OCI-LY1 (cell line): Measurements from ENCODE around the gene SCAMP2.

Experiments used
- H2AFZ ChIP-seq: fragments of 200-600 bp; sonication (generic), shearing (Covaris generic); 2 replicates; pipeline ENCODE4 v1.6.0; 2014; ENCODE audit warnings: antibody characterized with exemption, mild to moderate bottlenecking, low read length
- H3F3A ChIP-seq: fragments of 200-600 bp; sonication (generic), shearing (Covaris generic); 2 replicates; pipeline ENCODE4 v1.6.0; 2014; ENCODE audit warnings: mild to moderate bottlenecking, antibody characterized with exemption, low read length, moderate library complexity; ENCODE audit not compliant: insufficient read depth
- H3K27ac ChIP-seq: fragments of 200-600 bp; sonication (generic); 2 replicates; pipeline ENCODE4 v1.5.1; 2014; ENCODE audit warnings: low read length, mixed run types, mild to moderate bottlenecking, low read depth; ENCODE audit not compliant: poor library complexity, severe bottlenecking
- H3K27me3 ChIP-seq: fragments of 200-600 bp; sonication (generic); 2 replicates; pipeline ENCODE4 v1.6.0; 2014; ENCODE audit warnings: antibody characterized with exemption, mild to moderate bottlenecking, low read length, moderate library complexity; ENCODE audit not compliant: insufficient read depth
- H3K36me3 ChIP-seq: fragments of 200-600 bp; sonication (generic); 2 replicates; pipeline ENCODE4 v1.6.1; 2014; ENCODE audit warnings: mild to moderate bottlenecking, antibody characterized with exemption, low read length, moderate library complexity, mixed read lengths; ENCODE audit not compliant: insufficient read depth
- H3K4me1 ChIP-seq: fragments of 200-600 bp; sonication (generic); 2 replicates; pipeline ENCODE4 v1.5.1; 2014; ENCODE audit warnings: mild to moderate bottlenecking, low read length, moderate library complexity; ENCODE audit not compliant: insufficient read depth, severe bottlenecking
- H3K4me2 ChIP-seq: fragments of 200-600 bp; sonication (generic), shearing (Covaris generic); 2 replicates; pipeline ENCODE4 v1.6.1; 2014; ENCODE audit warnings: low read length
- H3K4me3 ChIP-seq: fragments of 200-600 bp; sonication (generic); 2 replicates; pipeline ENCODE4 v1.5.1; 2014; ENCODE audit warnings: low read length, low read depth, mild to moderate bottlenecking, mixed read lengths; ENCODE audit not compliant: poor library complexity, severe bottlenecking
- H3K79me2 ChIP-seq: fragments of 200-600 bp; shearing (Covaris generic); 2 replicates; pipeline ENCODE4 v1.6.1; 2016; ENCODE audit warnings: mixed run types, low read length, mixed read lengths; ENCODE audit not compliant: insufficient read depth
- H3K9ac ChIP-seq: fragments of 200-600 bp; sonication (generic), shearing (Covaris generic); 2 replicates; pipeline ENCODE4 v1.6.1; 2014; ENCODE audit warnings: mild to moderate bottlenecking, low read length, mixed read lengths
- H3K9me2 ChIP-seq: fragments of 200-600 bp; sonication (generic), shearing (Covaris generic); 2 replicates; pipeline ENCODE4 v1.6.1; 2014; ENCODE audit warnings: low read depth, mild to moderate bottlenecking, low read length, mixed read lengths
- H3K9me3 ChIP-seq: fragments of 200-600 bp; shearing (Covaris generic); 2 replicates; pipeline ENCODE4 v1.6.1; 2014; ENCODE audit warnings: low read length, mixed read lengths
- H4K20me1 ChIP-seq: fragments of 200-600 bp; sonication (generic), shearing (Covaris generic); 2 replicates; pipeline ENCODE4 v1.6.0; 2016; ENCODE audit warnings: mild to moderate bottlenecking, low read length; ENCODE audit not compliant: insufficient read depth
- CTCF ChIP-seq: fragments of 200-600 bp; sonication (generic), shearing (Covaris generic); IDR thresholded peaks from 2 replicates; pipeline ENCODE4 v1.5.1; 2017; ENCODE audit warnings: mild to moderate bottlenecking, antibody characterized with exemption, low read length, moderate library complexity, mixed read lengths
- EZH2 ChIP-seq: fragments of 200-600 bp; sonication (generic), shearing (Covaris generic); IDR thresholded peaks from 2 replicates; pipeline ENCODE4 v1.8.0; 2017; ENCODE audit warnings: borderline replicate concordance, mixed run types, mild to moderate bottlenecking, antibody characterized with exemption, low read length, moderate library complexity, mixed read lengths

The SCAMP2 gene

GRCh38 chr15:74801311-74801997 is 71.7 kb downstream of the SCAMP2 start:
- Histone ChIP-seq H3F3A (no peaks in the 10 kb centered on the region), H2AFZ (no peak overlapping the region), H3K9me3 (no peaks in the 10 kb centered on the region), H3K4me2 (no peak overlapping the region), H3K9ac (no peak overlapping the region), H3K36me3 (peaks cover 79% of the 10 kb centered on the region), H3K9me2 (no peaks in the 10 kb centered on the region), H3K27me3 (no peaks in the 10 kb centered on the region), H3K4me1 (peaks cover 46% of the 10 kb centered on the region), H4K20me1 (no peaks in the 10 kb centered on the region), H3K27ac (no peak overlapping the region), H3K4me3 (no peak overlapping the region), H3K79me2 (peaks cover 4% of the 10 kb centered on the region; the same call in 1 of the 2 replicates)
- TF ChIP-seq EZH2 (no peak), CTCF (no peak)

GRCh38 chr15:74800559-74801094 is 72.5 kb downstream of the SCAMP2 start:
- peak overlapping the region; percentile 38; the same call in 1 of the 2 replicates for H3K9ac ChIP-seq
- TF ChIP-seq CTCF (no peak), EZH2 (no peak)
- H3K27me3 ChIP-seq, result no peaks in the 10 kb centered on the region
- H4K20me1 ChIP-seq, result no peaks in the 10 kb centered on the region
- peak overlapping the region; percentile 13; the same call in 1 of the 2 replicates for H3K4me2 ChIP-seq
- H3K9me3 ChIP-seq, result no peaks in the 10 kb centered on the region
- peaks cover 54% of the 10 kb centered on the region for H3K4me1 ChIP-seq
- no peak overlapping the region for H3K4me3 ChIP-seq
- no peaks in the 10 kb centered on the region for H3K9me2 ChIP-seq
- H2AFZ ChIP-seq, result no peak overlapping the region
- peaks cover 12% of the 10 kb centered on the region for H3K79me2 ChIP-seq
- H3K36me3 ChIP-seq, result peaks cover 86% of the 10 kb centered on the region
- no peaks in the 10 kb centered on the region for H3F3A ChIP-seq
- peak overlapping the region; percentile 86 for H3K27ac ChIP-seq

- TF ChIP-seq EZH2 (no peak), CTCF (peak; percentile 96)
- Histone ChIP-seq H3K9ac (peak overlapping the region; percentile 38; the same call in 1 of the 2 replicates), H3K36me3 (peaks cover 88% of the 10 kb centered on the region), H3K27me3 (no peaks in the 10 kb centered on the region), H2AFZ (no peak overlapping the region), H3K9me3 (no peaks in the 10 kb centered on the region), H4K20me1 (no peaks in the 10 kb centered on the region), H3F3A (no peaks in the 10 kb centered on the region), H3K4me1 (peaks cover 60% of the 10 kb centered on the region), H3K4me2 (peak overlapping the region; percentile 13; the same call in 1 of the 2 replicates), H3K4me3 (no peak overlapping the region), H3K79me2 (peaks cover 19% of the 10 kb centered on the region), H3K27ac (peak overlapping the region; percentile 86), H3K9me2 (no peaks in the 10 kb centered on the region)
Observed at GRCh38 chr15:74799856-74800558, 73.2 kb downstream of the SCAMP2 start.
